Testis (tissue), 3 donors: ENCODE results near the gene PREB. TPM values are rescaled to one million over a fixed set of nuclear protein-coding genes. Genes with fewer than 3 reads are reported as not detected.
A peak's percentile ranks its signal among the peaks of the same experiment; 100 is the strongest.

Experiments used
- DNase-seq: peaks from one replicate; pipeline ENCODE4 v3.0.0-alpha.2; 2019
- H3K27ac ChIP-seq, 2 donors: fragments of 200-600 bp; sonication (generic); one replicate each; pipeline ENCODE4 v1.5.1; 2019
- H3K27me3 ChIP-seq: fragments of 200-600 bp; sonication (generic); one replicate; pipeline ENCODE4 v1.5.1; 2019
- H3K36me3 ChIP-seq: fragments of 200-600 bp; sonication (generic); one replicate; pipeline ENCODE4 v1.5.1; 2017; ENCODE audit warnings: low read depth; ENCODE audit errors: missing control alignments
- H3K4me1 ChIP-seq: fragments of 200-600 bp; sonication (generic); one replicate; pipeline ENCODE4 v1.5.1; 2019
- H3K4me3 ChIP-seq, 2 donors: fragments of 200-600 bp; sonication (generic); one replicate each; pipeline ENCODE4 v1.5.1; 2017 to 2019
- H3K9me3 ChIP-seq: fragments of 200-600 bp; sonication (generic); one replicate; pipeline ENCODE4 v1.5.1; 2017
- CTCF ChIP-seq, 3 experiments: fragments of 450-650 bp in 2 of 3; fragments of 200-600 bp in 1 of 3; sonication (generic) in 1 of 3; IDR thresholded peaks; one replicate each; pipeline ENCODE4 v1.5.1; 2016 to 2019; ENCODE audit warnings: antibody characterized with exemption in 3 of 3, mild to moderate bottlenecking in 2 of 3, moderate library complexity in 1 of 3
- POLR2A ChIP-seq: fragments of 450-650 bp; IDR thresholded peaks from one replicate; pipeline ENCODE4 v1.6.1; 2017; ENCODE audit warnings: antibody characterized with exemption, mild to moderate bottlenecking, moderate library complexity
- WGBS, 2 donors: methylation state at CpG; one replicate each; pipeline ENCODE4 v1.1.5; 2018; 5-methylcytosine and 5-hydroxymethylcytosine counted together
- intact Hi-C: fragments of 100-400 bp; cut with DNase I; formaldehyde crosslinking; loops from one replicate; pipeline ENCODE4 v1.15.1; 2023; ENCODE audit warnings: low total_unique reads
- polyA plus RNA-seq: library from polyadenylated mRNA; stranded (reverse); fragments of 350-450 nt; fragmentation: Illumina TruSeq; extraction: RNeasy Lipid Tissue Mini Kit (QIAGEN cat#74804); gene quantifications from one replicate; pipeline ENCODE4 v1.2.3, GENCODE V29; 2014; ENCODE audit warnings: low read depth, low replicate concordance; ENCODE audit not compliant: insufficient read depth
- total RNA-seq, 2 donors: library from RNA; depleted of rRNA; stranded (reverse); fragments of >200 nt; gene quantifications; one replicate each; pipeline ENCODE4 v1.2.3, GENCODE V29; 2016

The PREB gene
- total and polyA plus RNA-seq, 3 donors from 2014 or later, result 62.4 to 84.0 (median 82.0) TPM

- no peak for TF ChIP-seq POLR2A
- peak; percentile 96 to 99 (median 97) for TF ChIP-seq CTCF (IDR thresholded peaks at IDR 0.05)
- peak; percentile 95 for DNase-seq
- Histone ChIP-seq H3K9me3 (no peaks in the 10 kb centered on the region), H3K4me1 (peaks cover 6% of the 10 kb centered on the region), H3K27me3 (no peaks in the 10 kb centered on the region), H3K27ac (peak overlapping the region; percentile 65 to 95), H3K36me3 (no peaks in the 10 kb centered on the region), H3K4me3 (peak overlapping the region; percentile 72 to 74)
- 2% methylated on average over 64 of the region's 81 CpGs; no CpG with 5 or more reads in 1 of the 2 donors for WGBS, 2 donors
- intact Hi-C loops, result loop anchor here (5.0 to 10.0 kb wide), 2 partner anchors 124 to 129 kb away; partner anchors contain the start of genes ATRAID, CAD and SLC5A6
Observed at GRCh38 chr2:27086090-27086723, 48.2 kb downstream of the PREB start.

GRCh38 chr2:27085673-27086089 lies 48.8 kb downstream of the PREB start:
- peak; percentile 88 for DNase-seq
- Histone ChIP-seq H3K4me3 (peak overlapping the region; percentile 72 to 74), H3K27ac (peak overlapping the region; percentile 65 to 95), H3K36me3 (no peaks in the 10 kb centered on the region), H3K27me3 (no peaks in the 10 kb centered on the region), H3K9me3 (no peaks in the 10 kb centered on the region), H3K4me1 (peaks cover 6% of the 10 kb centered on the region)
- WGBS, 2 donors, result 0 to 15% methylated on average over 14 to 15 of the region's 38 CpGs
- intact Hi-C loops, result loop anchor here (5.0 to 10.0 kb wide), 2 partner anchors 123 to 129 kb away; partner anchors contain the start of genes ATRAID, CAD and SLC5A6
- TF ChIP-seq CTCF (IDR thresholded peaks at IDR 0.05), result peak in 1 of 3 experiments; percentile 28
- no peak for TF ChIP-seq POLR2A

- Histone ChIP-seq H3K27me3 (no peaks in the 10 kb centered on the region), H3K36me3 (no peaks in the 10 kb centered on the region), H3K9me3 (no peaks in the 10 kb centered on the region), H3K27ac (peak overlapping the region; percentile 65 to 95), H3K4me1 (peaks cover 6% of the 10 kb centered on the region), H3K4me3 (peak overlapping the region; percentile 72 to 74)
- no peak for DNase-seq
- WGBS, 2 donors, result 42 to 46% methylated on average over 7 to 10 of the region's 10 CpGs
- intact Hi-C loops, result loop anchor here (5.0 to 10.0 kb wide), 2 partner anchors 123 to 130 kb away; partner anchors contain the start of genes ATRAID, CAD and SLC5A6
- TF ChIP-seq POLR2A (no peak), CTCF (IDR thresholded peaks at IDR 0.05) (no peak)
Observed at GRCh38 chr2:27085062-27085672, 49.3 kb downstream of the PREB start.

- Histone ChIP-seq H3K27me3 (no peaks in the 10 kb centered on the region), H3K36me3 (no peaks in the 10 kb centered on the region), H3K27ac (no peak overlapping the region), H3K9me3 (no peaks in the 10 kb centered on the region), H3K4me1 (peaks cover 6% of the 10 kb centered on the region), H3K4me3 (no peak overlapping the region)
- TF ChIP-seq POLR2A (no peak), CTCF (IDR thresholded peaks at IDR 0.05) (no peak)
- DNase-seq, result no peak
- WGBS, 2 donors, result 76 to 100% methylated on average over 5 to 6 of the region's 6 CpGs
- intact Hi-C loops, result loop anchor here (5.0 to 10.0 kb wide), 2 partner anchors 122 to 130 kb away; partner anchors contain the start of genes ATRAID, CAD and SLC5A6
Observed at GRCh38 chr2:27084297-27085061, 50.0 kb downstream of the PREB start.
